ENCODE measurements around the gene TLDC2.
A peak's percentile ranks its signal among the peaks of the same experiment; 100 is the strongest.
"Not testable (repeated sequence)": the region's sequence is repeated elsewhere in the genome, so short reads cannot be mapped to it uniquely, and the experiment has no call there.

Gene TLDC2

DNA sequence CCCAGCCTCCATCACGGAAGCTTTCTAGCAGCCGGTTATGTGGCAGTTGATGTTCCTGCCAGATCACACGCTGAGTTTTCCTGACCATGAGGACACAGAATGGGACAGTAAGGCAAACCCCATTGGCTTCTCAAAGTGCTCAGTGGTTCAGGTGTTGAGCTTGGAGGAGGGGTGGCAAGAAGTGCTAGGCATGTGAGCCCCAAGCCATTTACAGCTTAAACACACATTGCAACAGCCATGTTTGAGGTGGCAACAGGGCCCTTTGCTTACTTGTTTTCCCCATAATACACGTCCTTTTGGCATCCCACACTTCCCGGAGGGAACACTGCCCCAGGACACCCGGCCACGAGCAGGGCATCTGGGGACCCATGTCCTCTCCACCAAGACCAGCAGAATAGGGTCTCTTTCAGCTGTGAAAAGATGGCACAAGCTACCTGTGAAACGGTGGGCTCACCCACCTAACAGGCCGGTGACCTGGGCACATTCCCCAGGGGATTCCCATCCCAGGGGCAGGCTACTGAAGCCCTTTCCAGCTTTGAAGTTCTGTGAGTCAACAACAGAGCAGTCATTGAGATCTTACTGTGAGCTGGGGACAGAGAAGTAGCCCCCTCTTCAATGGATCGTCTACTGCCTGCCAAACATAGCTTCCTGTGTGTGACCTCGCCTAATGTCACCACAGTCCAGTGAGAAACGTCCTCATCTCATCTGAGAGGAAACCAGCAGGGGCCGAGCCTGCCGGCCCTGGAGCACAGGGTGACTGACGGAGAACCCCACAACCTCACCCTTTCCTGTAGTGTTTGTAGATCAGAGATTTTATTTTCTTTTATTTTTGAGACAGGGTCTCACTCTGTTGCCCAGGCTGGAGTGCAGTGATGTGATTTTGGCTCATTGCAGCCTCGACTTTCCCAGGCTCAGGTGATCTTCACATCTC, 4.0 kb upstream of the TLDC2 start:
- DNase-seq = no peak

DNA sequence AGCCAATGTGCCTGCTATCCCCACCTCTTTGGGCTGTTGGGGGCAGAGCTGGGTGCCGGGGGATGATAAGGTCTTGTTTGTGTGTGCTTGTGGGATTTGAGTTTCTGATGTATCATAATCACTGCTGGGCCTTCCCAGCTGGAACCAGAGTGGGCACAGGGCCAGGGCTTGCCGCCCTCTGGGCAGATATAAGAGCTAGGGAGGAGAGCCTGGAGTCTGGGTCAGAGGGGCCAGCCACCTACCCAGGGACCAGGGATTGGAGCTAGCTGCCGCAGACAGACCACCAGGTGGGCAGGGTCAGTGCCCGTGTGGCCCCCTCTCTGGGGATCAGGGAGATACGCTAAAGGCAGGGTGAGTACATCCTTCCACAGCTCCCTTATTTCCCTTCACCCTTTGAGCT, 3.1 kb upstream of the TLDC2 start:
- DNase-seq = no peak

DNA sequence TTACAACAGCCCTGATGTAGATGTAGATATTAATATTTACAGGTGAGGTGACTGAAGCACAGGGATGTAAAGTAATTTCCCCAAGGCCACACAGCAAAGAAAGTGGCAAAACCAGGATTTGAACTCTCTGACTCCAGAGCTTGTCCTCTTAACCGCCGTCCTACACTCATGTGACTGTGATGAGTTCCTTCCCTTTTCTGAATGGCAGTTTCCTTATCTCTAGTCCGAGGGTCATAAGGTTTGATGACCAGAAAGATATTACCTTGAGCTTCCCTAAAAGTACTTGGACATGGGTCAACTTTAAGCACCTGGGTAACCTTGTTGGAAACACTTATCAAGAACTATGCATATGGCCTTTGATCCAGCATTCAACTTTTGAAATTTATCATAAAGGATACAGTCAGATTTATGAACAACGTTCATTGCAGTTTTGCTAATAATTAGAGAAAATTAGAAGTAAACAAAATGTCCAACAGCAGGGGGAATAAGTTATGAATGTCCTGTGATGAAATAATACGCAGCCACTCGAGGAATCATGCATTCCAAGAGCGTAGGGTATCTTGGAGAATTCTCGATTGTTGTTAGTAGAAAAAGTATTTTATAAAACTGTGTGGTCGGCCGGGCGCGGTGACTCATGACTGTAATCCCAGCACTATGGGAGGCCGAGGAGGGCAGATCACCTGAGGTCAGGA, 2.3 kb upstream of the TLDC2 start:
- DNase-seq = no peak

DNA sequence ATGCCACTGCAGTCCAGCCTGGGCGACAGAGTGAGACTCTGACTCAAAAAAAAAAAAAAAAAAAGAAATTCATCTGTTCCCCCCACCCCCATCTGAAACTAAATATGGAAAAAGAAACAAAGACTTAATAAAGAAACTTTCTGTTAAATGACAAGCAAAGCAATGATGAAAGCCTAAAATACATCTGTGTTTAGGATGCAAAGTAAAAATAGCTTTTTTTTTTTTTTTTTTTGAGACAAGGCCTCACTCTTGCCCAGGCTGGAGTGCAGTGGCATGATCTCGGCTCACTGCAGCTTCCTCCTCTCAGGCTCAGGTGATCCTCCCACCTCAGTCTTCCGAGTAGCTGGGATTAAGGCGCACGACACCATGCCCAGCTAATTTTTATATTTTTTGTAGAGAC, 845 bp upstream of the TLDC2 start:
- not testable (repeated sequence) for DNase-seq

DNA sequence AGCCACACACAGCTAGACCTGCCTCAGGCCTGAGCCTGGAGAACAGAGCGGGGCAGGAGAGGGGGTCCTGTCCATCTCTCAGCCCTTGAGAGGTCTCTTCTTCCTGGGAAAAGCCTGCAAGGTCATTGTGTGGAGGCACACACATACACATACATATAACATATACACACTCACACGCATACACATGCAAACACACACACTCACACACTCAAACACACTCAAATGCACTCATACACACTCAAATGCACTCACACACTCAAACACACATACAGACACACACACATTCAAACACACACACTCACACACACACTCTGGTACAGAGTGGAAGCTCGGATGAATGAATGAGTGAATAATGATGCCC, 515 bp downstream of the TLDC2 start:
- no peak for DNase-seq

DNA sequence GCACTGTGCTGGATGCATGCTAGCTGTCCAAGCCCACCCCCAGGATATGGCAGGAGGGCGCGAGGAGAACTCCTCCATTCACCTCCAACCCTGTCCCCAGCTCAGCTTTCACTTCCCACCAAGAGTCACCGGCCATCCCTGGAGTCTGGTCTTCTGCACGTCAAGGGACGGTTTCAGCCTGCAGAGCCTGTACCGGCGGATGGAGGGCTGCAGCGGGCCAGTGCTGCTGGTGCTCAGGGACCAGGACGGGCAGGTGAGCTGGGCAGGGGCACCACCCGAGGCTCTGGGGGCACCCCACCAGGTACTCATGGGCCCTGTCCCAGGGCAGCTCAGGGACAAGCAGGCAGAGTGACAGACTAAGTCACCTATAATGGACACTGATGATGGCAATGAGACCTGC, 3.0 kb downstream of the TLDC2 start:
- no peak for DNase-seq

DNA sequence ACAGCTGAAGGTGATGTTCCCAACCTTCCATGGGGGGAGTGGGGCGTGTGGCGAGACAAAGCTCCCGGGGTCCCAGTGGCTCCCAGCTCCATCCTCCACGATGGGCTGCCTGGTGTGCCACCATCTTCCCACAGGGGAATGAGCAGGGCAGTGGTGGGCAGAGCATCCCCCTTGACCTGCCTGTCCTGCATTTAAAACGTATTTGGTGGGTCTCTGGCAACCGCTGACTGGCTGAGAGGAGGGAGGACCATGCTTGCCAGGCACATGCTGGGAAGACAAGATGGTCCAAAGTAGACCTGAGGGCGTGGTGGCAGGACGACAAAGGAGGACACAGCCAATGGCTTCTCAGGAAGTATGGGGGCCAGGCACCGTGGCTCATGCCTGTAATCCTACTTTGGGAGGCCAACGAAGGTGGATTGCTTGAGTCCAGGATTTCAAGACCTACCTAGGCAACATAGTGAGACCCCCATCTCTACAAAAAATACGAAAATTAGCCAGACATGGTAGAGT, 4.9 kb downstream of the TLDC2 start:
- no peak for DNase-seq

DNA sequence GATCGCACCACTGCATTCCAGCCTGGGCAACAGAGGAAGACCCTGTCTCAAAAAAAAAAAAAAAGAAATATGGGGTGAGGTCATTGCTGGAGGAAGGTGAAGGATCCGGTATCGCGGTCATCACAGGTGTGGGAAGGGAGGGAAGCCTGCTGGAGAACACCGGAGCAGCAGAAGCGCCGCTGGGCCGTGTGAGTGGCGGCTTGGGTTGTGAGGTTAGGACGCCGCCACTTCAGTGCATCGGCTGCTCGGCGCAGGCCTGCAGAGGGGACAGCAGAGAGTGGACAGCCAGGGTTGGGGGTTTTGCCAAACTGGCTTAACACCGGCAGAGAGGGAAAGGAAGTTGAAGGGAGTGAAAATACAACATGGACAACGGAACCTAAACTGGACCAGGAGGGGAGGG, 5.4 kb downstream of the TLDC2 start:
- no peak for DNase-seq

DNA sequence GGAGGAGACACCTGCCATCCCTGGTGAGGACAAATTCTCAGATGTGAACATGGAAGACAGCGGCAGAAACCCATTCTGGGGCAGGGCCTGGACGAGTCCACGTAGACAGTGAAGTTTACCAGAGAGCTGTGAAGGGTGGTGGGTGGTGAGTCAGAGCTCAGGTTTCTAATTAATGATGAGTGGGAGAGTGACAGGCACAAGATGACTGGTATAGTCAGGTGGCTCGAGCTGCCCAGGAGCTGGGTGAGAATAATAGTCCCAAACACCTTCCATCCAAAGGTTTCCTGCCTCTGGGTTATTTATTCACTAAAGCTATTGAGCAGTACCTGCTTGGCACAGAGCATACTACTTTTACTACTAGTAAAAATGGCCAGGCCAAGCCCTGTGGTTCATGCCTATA, 6.0 kb downstream of the TLDC2 start:
- no peak for DNase-seq

DNA sequence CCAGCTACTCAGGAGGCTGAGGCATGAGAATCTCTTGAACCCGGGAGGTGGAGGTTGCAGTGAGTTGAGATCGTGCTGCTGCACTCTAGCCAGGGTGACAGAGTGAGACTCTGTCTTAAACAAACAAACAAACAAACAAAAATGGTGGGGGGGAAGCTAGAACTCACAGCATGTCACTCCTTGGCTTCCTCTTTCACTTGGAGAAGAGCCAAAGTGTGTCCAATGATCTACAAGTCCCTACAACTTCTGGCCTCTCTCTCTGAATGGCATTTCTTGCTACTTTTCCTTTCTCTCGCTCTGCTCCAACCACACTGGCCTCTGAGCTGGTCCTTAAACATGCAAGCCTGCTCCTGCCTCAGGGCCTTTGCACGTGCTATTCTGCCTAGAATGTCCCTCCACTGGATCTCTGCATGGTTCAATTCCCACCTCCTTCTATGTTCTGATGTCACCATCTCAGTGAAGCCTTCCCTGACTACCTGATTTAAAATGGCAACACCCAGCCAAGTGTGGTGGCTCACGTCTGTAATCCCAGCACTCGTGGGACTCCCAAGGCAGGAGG, 8.1 kb downstream of the TLDC2 start:
- DNase-seq = no peak

DNA sequence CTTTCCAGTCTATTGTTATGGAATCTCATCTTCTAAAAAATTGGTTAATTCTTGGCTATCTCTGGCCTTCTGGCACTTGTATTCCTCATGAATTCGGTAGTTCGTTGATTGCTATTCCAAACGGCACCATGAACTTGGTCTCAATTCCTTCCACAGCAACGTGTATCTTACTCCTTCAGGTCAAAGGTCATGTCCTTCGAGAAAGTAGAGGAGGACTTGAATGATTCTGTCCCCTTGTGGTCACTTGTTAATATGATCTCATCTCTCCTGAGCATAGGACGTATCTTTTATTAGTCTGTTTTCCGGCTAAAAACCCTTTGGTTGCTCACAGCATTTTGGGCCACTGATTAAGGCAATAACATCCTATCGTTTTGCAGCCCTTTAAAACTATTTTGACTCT, 9.4 kb downstream of the TLDC2 start:
- no peak for DNase-seq

DNA sequence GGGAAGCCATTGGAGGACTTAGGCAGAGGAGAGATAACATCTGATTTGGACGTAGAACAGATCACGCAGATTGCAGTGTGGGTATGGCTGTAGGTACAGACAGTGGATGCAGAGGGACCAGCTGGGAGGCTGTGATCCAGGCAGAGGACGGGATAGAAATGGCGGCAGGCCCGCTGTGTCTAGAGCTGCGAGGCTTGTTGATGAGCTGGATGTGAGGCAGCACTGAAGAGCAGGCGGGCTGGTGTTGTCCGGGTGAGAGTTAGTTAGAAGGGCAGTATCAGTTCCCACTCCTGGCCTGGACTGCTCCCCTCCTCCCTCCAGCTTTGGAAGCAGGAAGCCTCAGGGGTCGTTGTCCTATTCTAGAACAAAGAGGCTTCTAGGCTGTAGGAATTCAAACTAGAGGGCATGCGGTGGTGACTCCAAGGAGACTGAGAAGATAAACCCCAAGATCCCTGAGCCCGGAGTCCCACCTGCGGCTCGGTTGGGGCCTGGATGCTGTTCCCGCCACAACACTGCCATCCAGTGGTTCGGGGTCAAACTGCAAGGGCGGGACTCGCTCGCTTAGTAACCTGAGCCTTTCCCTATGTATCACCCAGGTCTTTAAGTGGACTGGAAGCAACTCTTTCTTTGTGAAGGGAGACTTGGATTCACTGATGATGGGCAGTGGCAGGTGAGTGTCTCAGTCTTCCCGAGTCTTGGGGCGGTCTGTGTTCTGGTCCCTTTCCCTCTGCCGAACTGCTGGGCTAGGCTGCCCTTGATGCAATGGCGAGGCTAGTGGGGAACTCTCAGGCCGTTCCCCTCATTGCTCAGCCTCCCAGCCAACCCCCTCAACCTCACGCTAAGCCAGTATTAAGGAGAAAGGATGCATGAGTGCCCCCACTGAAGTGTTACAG, 11.2 kb downstream of the TLDC2 start:
- peak; percentile 53 to 75 (median 71) for DNase-seq

DNA sequence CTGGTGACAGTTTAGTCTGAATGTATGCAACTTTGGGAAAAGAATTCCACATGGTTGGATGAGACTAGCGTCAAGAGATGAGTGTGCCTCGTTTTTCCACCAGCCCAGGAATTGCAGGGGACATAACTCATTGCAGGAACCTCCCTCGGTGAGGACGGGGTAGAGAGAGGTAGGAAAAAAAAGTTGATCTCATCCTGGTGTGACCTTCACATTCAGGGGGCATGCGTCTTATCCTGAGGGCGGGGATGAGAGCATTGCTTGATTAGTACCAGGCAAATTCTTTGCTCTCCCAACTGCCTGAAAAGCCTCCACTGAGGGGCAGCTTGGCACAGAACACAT, 11.8 kb downstream of the TLDC2 start:
- DNase-seq = no peak

DNA sequence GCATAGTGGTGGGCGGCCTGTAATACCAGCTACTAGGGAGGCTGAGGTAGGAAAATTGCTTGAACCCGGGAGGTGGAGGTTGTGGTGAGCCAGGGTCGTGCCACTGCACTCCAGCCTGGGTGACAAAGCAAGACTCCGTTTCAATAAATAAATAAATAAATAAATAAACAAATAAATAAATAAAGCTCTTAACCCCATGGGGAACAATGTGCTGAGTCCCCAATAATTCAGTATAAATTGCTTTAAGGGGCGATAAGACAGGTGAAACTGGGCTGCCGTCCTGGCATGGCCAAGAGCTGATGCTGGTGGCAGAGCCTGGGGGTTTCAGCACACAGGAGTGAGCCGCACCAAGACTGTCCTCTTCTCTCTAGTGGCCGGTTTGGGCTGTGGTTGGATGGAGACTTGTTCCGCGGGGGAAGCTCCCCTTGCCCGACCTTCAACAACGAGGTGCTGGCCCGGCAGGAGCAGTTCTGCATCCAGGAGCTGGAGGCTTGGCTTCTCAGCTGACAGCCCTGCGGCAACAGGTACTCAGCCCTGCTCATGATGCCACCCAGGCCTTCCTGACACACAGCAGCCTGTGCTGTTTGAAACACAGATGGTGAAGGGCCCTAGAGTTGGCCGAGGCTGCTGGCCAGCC, 13.1 kb downstream of the TLDC2 start:
- DNase-seq = no peak

DNA sequence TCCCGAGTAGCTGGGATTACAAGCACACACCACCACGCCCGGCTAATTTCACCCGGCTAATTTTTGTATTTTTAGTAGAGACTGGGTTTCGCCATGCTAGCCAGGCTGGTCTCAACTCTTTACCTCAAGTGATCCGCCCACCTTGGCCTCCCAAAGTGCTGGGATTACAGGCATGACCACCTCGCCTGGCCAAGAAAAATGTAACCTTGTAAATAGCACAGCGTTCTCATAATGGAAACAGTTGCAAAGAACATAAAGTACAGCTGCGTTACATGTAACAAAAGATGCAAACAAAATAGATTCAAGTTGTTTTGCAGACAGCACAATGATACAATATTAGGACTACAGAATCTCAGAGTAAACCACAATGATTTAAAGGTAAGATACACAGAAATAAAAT, 14.6 kb downstream of the TLDC2 start:
- DNase-seq = no peak

DNA sequence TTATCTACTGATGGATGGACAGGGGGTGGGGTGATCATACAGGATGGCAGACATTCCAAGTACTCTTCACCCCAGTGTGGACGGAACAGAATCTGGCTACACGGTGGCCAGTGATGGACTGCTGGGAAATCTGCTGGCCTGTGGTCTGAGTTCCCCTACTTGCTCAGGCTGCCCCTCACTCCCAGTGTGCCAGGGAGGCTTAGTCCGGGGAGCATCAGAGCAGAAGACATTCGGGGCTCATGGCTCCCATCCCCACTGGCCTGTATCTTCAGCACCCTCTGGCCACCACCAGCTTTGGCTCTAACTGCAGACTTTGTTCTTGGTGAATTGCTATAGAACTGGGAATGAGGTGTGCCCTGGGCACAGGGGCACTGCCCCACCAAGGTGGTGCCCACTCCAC, 15.3 kb downstream of the TLDC2 start:
- no peak for DNase-seq

DNA sequence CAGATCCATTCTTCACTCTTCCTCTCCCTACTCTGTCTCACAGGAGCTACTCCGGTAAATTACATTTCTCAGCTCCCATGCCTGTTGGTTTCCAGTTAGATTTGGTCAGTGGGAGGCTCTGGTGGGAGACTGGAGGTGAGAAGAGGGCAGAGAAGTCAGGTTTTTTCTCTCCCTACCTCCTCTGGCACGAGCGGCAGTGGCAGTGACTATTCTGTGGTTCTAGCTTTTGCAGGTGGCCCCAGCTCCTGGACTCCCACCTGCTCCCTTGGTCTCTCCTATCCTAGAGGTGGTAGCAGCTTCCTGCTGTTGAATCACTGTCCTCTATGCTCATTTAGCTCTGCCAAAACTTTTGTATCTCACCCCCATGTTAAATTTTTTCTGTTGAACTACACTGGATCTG, 17.9 kb downstream of the TLDC2 start:
- no peak for DNase-seq

DNA sequence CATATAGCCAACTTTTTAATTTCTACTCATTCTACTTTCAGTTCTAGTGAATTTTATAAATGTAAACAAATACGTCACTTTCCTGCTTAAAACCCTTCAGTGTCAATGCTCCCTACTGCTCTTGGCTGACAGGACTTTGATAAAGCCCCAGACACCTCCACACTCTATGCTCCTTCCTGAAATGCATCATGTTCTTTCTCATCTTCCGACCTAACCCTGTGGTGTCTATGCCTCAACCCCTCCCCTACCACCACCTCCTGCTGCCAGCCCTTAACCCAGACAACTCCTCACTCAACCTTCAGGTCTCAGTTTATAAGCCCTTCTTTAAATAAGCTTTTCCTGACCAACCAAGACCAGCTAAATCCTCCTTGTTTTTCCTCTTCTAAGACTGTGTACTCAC, 19.1 kb downstream of the TLDC2 start:
- DNase-seq = no peak

DNA sequence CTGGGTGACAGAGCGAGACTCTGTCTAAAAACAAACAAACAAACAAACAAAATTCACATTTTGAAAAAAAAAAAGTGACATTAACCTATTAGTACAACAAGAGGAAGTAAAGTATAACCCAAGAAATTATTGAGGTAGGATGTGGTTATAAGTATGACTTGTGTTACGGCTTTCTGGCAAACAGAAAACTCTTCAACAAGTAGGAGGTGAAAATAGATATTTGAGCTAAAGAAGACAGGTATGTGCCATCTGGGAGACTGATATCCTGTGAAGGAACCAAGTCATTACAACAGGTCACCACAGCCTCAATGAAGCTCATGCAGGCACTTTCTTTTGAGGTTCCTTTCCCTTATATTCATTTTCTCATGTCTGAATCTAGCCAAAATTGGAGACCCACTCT, 28.8 kb downstream of the TLDC2 start:
- no peak for DNase-seq

DNA sequence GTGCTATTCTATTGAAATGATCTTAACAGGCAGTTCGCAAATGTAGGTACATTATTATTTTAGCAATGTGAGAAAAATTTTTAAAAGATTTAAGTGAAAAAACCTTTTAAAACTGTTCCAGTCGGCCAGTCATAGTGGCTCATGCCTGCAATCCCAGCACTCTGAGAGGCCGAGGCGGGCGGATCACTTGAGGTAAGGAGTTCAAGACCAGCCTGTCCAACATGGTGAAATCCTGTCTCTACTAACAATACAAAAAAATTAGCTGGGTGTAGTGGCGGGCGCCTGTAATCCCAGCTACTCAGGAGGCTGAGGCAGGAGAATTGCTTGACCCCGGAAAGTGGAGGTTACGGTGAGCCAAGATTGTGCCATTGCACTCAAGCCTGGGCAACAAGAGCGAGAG, 29.6 kb downstream of the TLDC2 start:
- DNase-seq = not testable (repeated sequence)

DNA sequence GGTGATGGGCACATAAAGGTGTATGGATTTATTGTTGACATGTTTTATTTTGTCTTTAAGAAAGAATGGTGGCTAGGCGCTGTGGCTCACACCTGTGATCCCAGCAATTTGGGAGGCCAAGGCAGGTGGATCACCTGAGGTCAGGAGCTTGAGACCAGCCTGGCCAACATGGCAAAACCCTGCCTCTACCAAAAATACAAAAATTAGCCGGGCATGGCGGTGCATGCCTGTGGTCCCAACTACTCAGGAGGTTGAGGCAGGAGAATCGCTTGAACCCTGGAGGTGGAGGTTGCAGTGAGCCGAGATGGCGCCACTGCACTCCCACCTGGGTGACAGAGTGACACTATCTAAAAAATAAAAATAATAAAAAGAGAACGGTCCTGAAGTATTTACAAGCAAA, 30.1 kb downstream of the TLDC2 start:
- not testable (repeated sequence) for DNase-seq

DNA sequence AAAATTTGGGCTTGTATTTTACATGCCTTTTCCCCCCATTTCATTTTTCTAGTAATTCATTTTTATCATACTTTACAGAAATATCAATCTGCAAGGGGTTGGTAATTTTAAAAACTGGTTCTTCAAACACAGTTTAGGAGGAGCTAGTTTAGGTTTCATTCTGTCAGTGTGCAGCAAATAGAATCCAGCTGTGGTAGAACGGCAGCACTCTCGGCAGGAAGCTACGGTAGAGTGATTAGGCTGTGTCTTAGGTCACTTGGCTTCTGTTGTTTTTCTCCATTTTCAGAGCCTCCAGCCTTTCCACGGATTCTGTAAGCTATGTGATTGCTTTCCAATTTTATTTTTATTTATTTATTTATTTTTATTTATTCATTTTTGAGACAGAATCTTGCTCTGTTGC, 32.7 kb downstream of the TLDC2 start:
- DNase-seq = no peak

DNA sequence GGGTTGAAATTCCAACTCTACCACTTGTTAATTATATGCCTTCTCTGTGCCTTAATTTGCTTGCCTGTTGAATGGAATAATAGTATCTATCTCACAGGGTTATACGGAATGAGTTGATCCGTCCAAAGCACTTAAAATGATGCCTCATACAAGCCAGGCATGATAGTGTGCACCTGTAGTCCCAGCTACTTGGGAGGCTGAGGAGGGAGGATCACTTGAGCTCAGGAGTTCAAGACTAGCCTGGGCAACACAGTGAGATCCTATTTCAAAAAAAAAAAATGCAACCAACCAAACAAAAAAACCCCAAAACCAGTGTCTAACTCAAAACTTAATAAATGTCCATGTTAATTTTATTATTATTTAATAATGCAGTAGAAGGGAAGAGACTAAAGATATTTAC, 40.3 kb downstream of the TLDC2 start:
- no peak for DNase-seq

Measured in activated naive CD4-positive, alpha-beta T cell (primary cell).